Activated CD4-positive, CD25-positive, alpha-beta regulatory T cell treated with anti-CD3 and anti-CD28 coated beads, Interleukin-2, amount 50 U/mL, for 72 hours (primary cell): ENCODE data around the gene AMELY.
"Not testable (repeated sequence)": the region's sequence is repeated elsewhere in the genome, so short reads cannot be mapped to it uniquely, and the experiment has no call there.

Experiments used
- DNase-seq: peaks from one replicate; pipeline ENCODE4 v3.0.0; 2021

The AMELY gene

GRCh38 chrY:6911253-6911881, at the start of gene AMELY:
TSS of gene AMELY (minus strand) at chrY:6911752. CDS start at chrY:6872608, 39,144 bp downstream.
- no peak for DNase-seq

GRCh38 chrY:6949947-6950346, 38.4 kb upstream of the AMELY start:
- DNase-seq: no peak

- no peak for DNase-seq
Observed at GRCh38 chrY:6948378-6948777, 36.8 kb upstream of the AMELY start.

DNA sequence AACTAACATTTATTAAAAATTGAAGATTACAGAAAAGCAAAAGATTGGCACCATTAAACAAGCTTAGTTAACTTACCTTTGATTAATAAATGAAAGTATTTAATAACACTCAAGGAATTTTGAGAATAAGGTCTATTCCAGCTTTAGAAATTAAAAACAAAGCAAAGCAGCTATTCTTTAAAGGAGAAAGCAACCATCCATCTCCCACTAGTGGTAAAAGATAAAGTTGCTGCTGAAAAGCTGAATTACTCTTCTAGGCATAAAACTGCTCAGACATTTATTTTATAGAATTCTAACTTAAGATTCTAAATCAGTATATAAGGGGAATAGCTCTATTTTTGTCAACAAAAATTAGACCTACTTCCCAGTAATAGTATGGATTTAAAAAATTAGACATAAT, 36.1 kb upstream of the AMELY start:
- DNase-seq: no peak

- no peak for DNase-seq
Observed at GRCh38 chrY:6935497-6935896, 23.9 kb upstream of the AMELY start.

GRCh38 chrY:6931779-6932396, 20.3 kb upstream of the AMELY start:
- no peak for DNase-seq

DNA sequence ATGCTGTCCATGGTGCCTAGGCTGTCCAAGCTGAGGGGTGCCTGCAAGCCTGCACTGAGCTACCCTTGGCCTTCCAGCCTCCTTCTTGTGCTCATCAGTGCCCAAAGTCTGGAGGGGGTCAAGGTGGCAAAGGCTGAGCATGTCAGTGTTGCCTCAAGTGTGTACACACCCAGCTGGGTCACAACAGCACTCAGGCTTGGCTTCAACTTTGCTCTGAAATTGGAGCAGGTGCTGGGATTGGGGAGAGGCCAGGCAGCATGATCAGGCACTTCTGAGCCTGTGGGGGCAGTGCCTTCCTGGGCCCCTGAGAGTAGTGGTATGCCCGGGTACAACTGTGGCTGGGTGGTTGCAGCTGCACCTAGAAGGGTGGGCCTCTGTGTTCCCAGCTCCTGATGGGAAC, 17.7 kb upstream of the AMELY start:
- no peak for DNase-seq

GRCh38 chrY:6928265-6928664, 16.7 kb upstream of the AMELY start:
- DNase-seq: no peak

DNA sequence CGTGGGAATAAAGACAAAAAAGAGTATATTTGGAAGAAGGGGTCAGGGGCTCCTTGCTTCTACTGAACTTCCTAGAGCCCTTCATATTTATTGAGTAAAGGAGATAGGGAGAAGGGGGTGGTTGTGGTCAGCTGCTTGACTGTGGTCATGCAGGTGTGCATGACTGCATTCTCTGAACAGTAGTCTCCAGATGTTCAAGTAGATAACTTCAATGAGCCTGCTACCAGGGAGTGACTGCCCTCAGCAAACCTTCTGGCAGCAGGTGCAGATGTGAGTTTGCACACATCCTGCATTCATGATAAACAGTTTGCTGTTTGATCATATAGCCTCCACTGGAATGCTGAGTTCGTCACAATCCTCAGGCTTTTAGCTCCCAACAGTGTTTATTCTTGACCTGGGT, 9.5 kb upstream of the AMELY start:
- DNase-seq: no peak

- DNase-seq: no peak
Observed at GRCh38 chrY:6913362-6913761, 1.8 kb upstream of the AMELY start.

- DNase-seq: no peak
Observed at GRCh38 chrY:6910372-6911252, 940 bp downstream of the AMELY start, which contains the start of gene TBL1Y. TSS of gene TBL1Y (plus strand) at chrY:6910697. CDS start at chrY:7025085, 114,388 bp downstream.

- no peak for DNase-seq
Observed at GRCh38 chrY:6909856-6910255, 1.7 kb downstream of the AMELY start.

DNA sequence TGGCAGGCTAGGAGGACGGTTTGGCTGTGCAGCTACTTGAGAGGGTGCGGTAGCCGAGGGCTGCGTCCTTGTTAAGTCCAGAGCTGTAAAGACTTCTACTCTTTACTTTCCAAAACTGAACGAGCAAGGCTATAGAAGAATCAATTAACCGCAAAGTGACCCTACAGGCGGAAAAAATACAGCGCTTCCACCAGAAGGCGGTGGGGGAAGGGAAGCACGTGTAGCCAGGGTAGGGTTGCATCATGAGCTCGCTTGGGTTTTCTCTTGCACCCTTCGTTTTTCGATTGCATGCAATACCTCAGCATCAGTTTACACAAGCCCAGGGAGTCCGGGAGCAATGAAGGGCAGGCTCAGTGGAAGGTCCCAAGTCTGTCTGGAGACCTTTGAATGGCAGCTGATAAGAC, 2.4 kb downstream of the AMELY start:
- no peak for DNase-seq

- DNase-seq: not testable (repeated sequence)
Observed at GRCh38 chrY:6908021-6908420, 3.5 kb downstream of the AMELY start.

- no peak for DNase-seq
Observed at GRCh38 chrY:6907591-6907990, 4.0 kb downstream of the AMELY start.

DNA sequence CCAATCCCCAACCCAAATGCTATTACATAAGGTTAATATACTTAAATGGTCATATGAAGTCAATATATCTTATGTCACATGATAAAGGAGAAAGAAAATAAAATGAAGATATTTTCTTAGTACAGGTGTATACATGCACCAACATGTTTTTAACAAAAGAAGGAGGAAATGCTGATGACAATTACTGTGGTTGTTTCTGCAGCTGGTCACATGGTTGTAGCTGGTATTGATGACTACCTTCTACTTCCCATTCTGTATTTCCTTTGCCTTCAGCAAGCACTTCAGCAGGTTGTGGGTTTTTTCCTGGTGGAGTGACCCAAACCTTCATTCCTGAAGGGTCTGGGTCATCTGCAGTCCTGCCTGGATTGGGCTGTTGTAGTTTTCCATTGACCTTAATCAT, 9.4 kb downstream of the AMELY start:
- not testable (repeated sequence) for DNase-seq

GRCh38 chrY:6895236-6895635, 16.3 kb downstream of the AMELY start:
- no peak for DNase-seq

DNA sequence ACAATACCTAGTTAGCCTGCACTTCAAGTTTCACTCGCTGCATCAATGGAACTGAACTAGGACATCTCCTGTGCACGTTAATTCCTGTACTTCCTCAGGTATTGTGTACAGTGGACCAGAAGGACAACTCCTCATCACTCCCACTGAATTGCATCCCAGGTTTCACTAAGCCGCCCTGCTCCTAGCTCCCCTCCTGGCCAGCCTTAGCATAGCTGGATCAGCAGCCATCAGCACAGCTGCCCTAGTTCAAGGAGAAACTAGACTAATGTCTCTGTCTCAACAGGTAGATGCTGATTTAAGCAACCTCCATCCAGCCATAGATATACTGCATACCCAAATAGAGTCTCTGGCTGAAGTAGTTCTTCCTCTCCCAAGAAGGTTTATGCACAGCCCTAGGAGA, 17.1 kb downstream of the AMELY start:
- no peak for DNase-seq

- no peak for DNase-seq
Observed at GRCh38 chrY:6849384-6849783, 62.2 kb downstream of the AMELY start.

DNA sequence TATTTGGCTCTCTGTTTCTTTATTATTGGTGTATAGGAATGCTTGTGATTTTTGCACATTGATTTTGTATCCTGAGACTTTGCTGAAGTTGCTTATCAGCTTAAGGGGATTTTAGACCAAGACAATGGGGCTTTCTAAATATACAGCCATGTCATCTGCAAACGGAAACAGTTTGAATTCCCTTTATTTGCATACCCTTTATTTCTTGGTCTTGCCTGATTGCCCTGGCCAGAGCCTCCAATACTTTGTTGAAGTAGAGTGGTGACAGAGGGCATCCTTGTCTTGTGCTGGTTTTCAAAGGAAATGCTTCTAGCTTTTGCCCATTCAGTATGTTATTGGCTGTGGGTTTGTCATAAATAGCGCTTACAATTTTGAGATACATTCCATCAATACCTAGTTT, 68.9 kb downstream of the AMELY start:
- DNase-seq: not testable (repeated sequence)
